ENCODE results near the gene SPC24. TPM values are rescaled to one million over a fixed set of nuclear protein-coding genes. Genes with fewer than 3 reads are reported as not detected.

Gene SPC24
- total and polyA plus RNA-seq, 2 donors (not counting 3 experiments of a cell fraction or from before 2014, with no cell fraction given): 19.8 to 70.0 TPM

- Histone ChIP-seq H3K79me2 (ENCODE audit: control insufficient read depth, insufficient read depth, low read length) (no peaks in the 10 kb centered on the region), H3K27me3 (ENCODE audit: control insufficient read depth in 2 of 2, insufficient read depth in 2 of 2, low read length in 2 of 2) (no peaks in the 10 kb centered on the region), H3K4me1 (ENCODE audit: control insufficient read depth, extremely low read depth, insufficient read depth, low read length) (peaks cover 36% of the 10 kb centered on the region), H3K36me3 (ENCODE audit: control insufficient read depth in 2 of 2, extremely low read depth in 1 of 2, insufficient read depth in 2 of 2, low read length in 2 of 2) (peaks cover under 1 to 5% of the 10 kb centered on the region in 2 experiments), H4K20me1 (replicated peaks; ENCODE audit: control insufficient read depth, extremely low read depth, insufficient read depth, low read length) (no peaks in the 10 kb centered on the region), H3K4me3 (replicated peaks in 1 of 3; ENCODE audit: insufficient read depth in 1 of 3, low read depth in 1 of 3, low read length in 3 of 3) (no peak overlapping the region), H2AFZ (ENCODE audit: low read depth, low read length) (no peak overlapping the region), H3K4me2 (ENCODE audit: insufficient read depth, low read length) (no peak overlapping the region), H3K27ac (ENCODE audit: insufficient read depth, low read depth, low read length) (peak overlapping the region; percentile 22), H3K9me1 (replicated peaks; ENCODE audit: control insufficient read depth, extremely low read depth, insufficient read depth, low read length) (no peaks in the 10 kb centered on the region), H3K9ac (replicated peaks; ENCODE audit: extremely low read depth, insufficient read depth, low read length) (no peak overlapping the region), H3K9me3 (replicated peaks; ENCODE audit: control insufficient read depth, insufficient read depth, low read length) (no peaks in the 10 kb centered on the region)
- FAIRE-seq: peak; percentile 96
- ChIA-PET CTCF (interaction anchor here (1.0 to 2.9 kb wide), 10 partner anchors 12 to 102 kb away, joined by 3 to 10 read pairs (median 6); partner anchors contain the start of gene KANK2), POLR2A (no interaction called here)
- no TSS peak for BruUV-seq (replicated peaks)
- dilution Hi-C loops (cut with MboI; ENCODE audit: extremely low pct_ligation_motif_present, low sequenced_read_pairs) (no loop called here), intact Hi-C loops (cut with micrococcal nuclease) (loop anchor here (1.0 to 2.0 kb wide), 3 partner anchors 17 to 66 kb away; partner anchors contain the start of gene SPC24)
- peak; percentile 28 to 43 for TF ChIP-seq CTCF (IDR thresholded peaks at IDR 0.05; ENCODE audit: extremely low read depth in 1 of 2, insufficient read depth in 1 of 2, low read depth in 1 of 2, low read length in 2 of 2)
- peak; percentile 17 for TF ChIP-seq POLR2A (IDR thresholded peaks at IDR 0.05; ENCODE audit: low read depth, low read length)
- TF ChIP-seq GATA2 (IDR thresholded peaks at IDR 0.05; ENCODE audit: insufficient read depth, insufficient read length, low read depth, low read length): no peak
- no peak for TF ChIP-seq EZH2 (IDR thresholded peaks at IDR 0.05; ENCODE audit: borderline replicate concordance, low read depth, low read length, severe bottlenecking)
- TF ChIP-seq MYC (IDR thresholded peaks at IDR 0.05; ENCODE audit: low read depth, low read length): no peak
- peak; percentile 38 for TF ChIP-seq FOS (IDR thresholded peaks at IDR 0.05; ENCODE audit: borderline replicate concordance, insufficient read depth, low read length)
- no peak for TF ChIP-seq MAX (IDR thresholded peaks at IDR 0.05; ENCODE audit: insufficient read depth, insufficient read length)
- TF ChIP-seq POLR2AphosphoS5 (IDR thresholded peaks at IDR 0.05; ENCODE audit: insufficient read depth, low read depth, low read length): peak; percentile 63
- peak; percentile 11 for TF ChIP-seq JUN (IDR thresholded peaks at IDR 0.05; ENCODE audit: borderline replicate concordance, insufficient read depth, insufficient read length, low read depth)
- DNase-seq (ENCODE audit: low read depth, low spot score): peak; percentile 53
Observed at GRCh38 chr19:11137542-11138384, 17.8 kb downstream of the SPC24 start.

Measured in endothelial cell of umbilical vein (primary cell).